GM12878 (cell line): Measurements from ENCODE around the gene FHOD3. TPM values are rescaled to one million over a fixed set of nuclear protein-coding genes. Genes with fewer than 3 reads are reported as not detected.

Experiments used
- ATAC-seq: fragments of 200-7000 bp; cut with Tn5 transposase; 3 replicates; pipeline ENCODE4 v1.9.1; 2020; ENCODE audit warnings: mild to moderate bottlenecking, moderate library complexity
- BruUV-seq: library from RNA; stranded (reverse); fragments of 400-500 nt; replicated peaks from 2 replicates; lab custom pipeline; 2021; lab: Mats Ljungman, UMichigan
- CTCF ChIA-PET: fragments of 300-600 bp; sonication (Branson Sonifier 250); formaldehyde crosslinking; extraction: SDS; loops from one replicate; lab custom pipeline; 2021; ENCODE audit warnings: inconsistent platforms; lab: Yijun Ruan, JAX
- POLR2A ChIA-PET: fragments of 350-600 bp; formaldehyde crosslinking; extraction: SDS; loops from one replicate; lab custom pipeline; 2021; ENCODE audit warnings: inconsistent platforms; lab: Charles Lee
- RAD21 ChIA-PET: fragments of 300-600 bp; sonication (Branson Sonifier 250); formaldehyde crosslinking; loops from one replicate; lab custom pipeline; 2023; ENCODE audit warnings: antibody characterized with exemption; ENCODE audit not compliant: unreplicated experiment; lab: Charles Lee
- SMC1A ChIA-PET: fragments of 300-600 bp; sonication (Branson Sonifier 250); formaldehyde crosslinking; loops from one replicate; lab custom pipeline; 2023; ENCODE audit not compliant: unreplicated experiment, uncharacterized antibody; lab: Charles Lee
- DNase-seq: peaks from one replicate; pipeline ENCODE4 v3.0.0-alpha.2; 2011; ENCODE audit warnings: low read depth, low spot score
- FAIRE-seq: peaks from 3 replicates; lab custom pipeline; 2011; peaks lifted over from hg19 to GRCh38; lab: Jason Lieb, UNC
- H2AFZ ChIP-seq: 2 replicates; pipeline ENCODE4 v1.6.0; 2011; ENCODE audit warnings: low read depth, low read length, control low read depth; ENCODE audit not compliant: control insufficient read depth
- H3K27ac ChIP-seq: 2 replicates; pipeline ENCODE4 v1.5.1; 2011; ENCODE audit warnings: control low read depth; ENCODE audit not compliant: control insufficient read depth, insufficient read depth
- H3K27me3 ChIP-seq, 2 experiments: replicated peaks in 1 of 2; 2 replicates each; pipeline versions ENCODE4 v1.6.0 to v1.6.1; 2011; ENCODE audit warnings: low read length in 1 of 2; ENCODE audit not compliant: control insufficient read depth in 2 of 2, insufficient read depth in 2 of 2
- H3K36me3 ChIP-seq, 2 experiments: 2 replicates each; pipeline ENCODE4 v1.5.1; 2011; ENCODE audit warnings: low read length in 1 of 2; ENCODE audit not compliant: control insufficient read depth in 2 of 2, insufficient read depth in 2 of 2
- H3K4me1 ChIP-seq: 2 replicates; pipeline ENCODE4 v1.6.1; 2011; ENCODE audit warnings: mild to moderate bottlenecking, low read length, moderate library complexity, mixed read lengths; ENCODE audit not compliant: control insufficient read depth, insufficient read depth
- H3K4me2 ChIP-seq: 2 replicates; pipeline ENCODE4 v1.6.0; 2011; ENCODE audit warnings: control low read depth; ENCODE audit not compliant: control insufficient read depth, insufficient read depth
- H3K4me3 ChIP-seq: fragments of 200-600 bp; sonication (generic); 2 replicates; pipeline ENCODE4 v1.5.1; 2016
- H3K79me2 ChIP-seq: 2 replicates; pipeline ENCODE4 v1.6.0; 2011; ENCODE audit warnings: low read length; ENCODE audit not compliant: control insufficient read depth, insufficient read depth
- H3K9ac ChIP-seq: 2 replicates; pipeline ENCODE4 v1.8.0; 2011; ENCODE audit warnings: low read length, control low read depth, mixed read lengths; ENCODE audit not compliant: control insufficient read depth, insufficient read depth
- H3K9me3 ChIP-seq: replicated peaks from 3 replicates; pipeline ENCODE4 v1.5.1; 2011; ENCODE audit warnings: mild to moderate bottlenecking, low read length; ENCODE audit not compliant: control insufficient read depth, insufficient read depth
- H4K20me1 ChIP-seq: 2 replicates; pipeline ENCODE4 v1.6.0; 2011; ENCODE audit not compliant: control insufficient read depth, insufficient read depth
- EZH2 ChIP-seq: IDR thresholded peaks from 2 replicates; pipeline ENCODE4 v1.6.1; 2012; ENCODE audit warnings: low read depth, mild to moderate bottlenecking, control low read depth, inconsistent platforms, low read length, borderline replicate concordance; ENCODE audit not compliant: control insufficient read depth
- MEF2B ChIP-seq: fragments of 450-650 bp; IDR thresholded peaks from 2 replicates; pipeline ENCODE4 v1.6.1; 2018; ENCODE audit warnings: mild to moderate bottlenecking, moderate library complexity; ENCODE audit not compliant: partially characterized antibody, poor library complexity, severe bottlenecking
- NBN ChIP-seq: fragments of 450-650 bp; IDR thresholded peaks from 2 replicates; pipeline ENCODE4 v1.6.1; 2016
- NR2C2 ChIP-seq: IDR thresholded peaks from 2 replicates; pipeline ENCODE4 v1.6.1; 2011; ENCODE audit warnings: borderline replicate concordance, low read depth; ENCODE audit not compliant: control insufficient read depth, insufficient read length
- RAD51 ChIP-seq: fragments of 450-650 bp; IDR thresholded peaks from 2 replicates; pipeline ENCODE4 v1.6.1; 2016; ENCODE audit warnings: moderate library complexity, mild to moderate bottlenecking, inconsistent platforms
- SREBF1 ChIP-seq: IDR thresholded peaks from 2 replicates; pipeline ENCODE4 v1.6.1; 2012; ENCODE audit warnings: mild to moderate bottlenecking, low read length
- ZNF592 ChIP-seq: fragments of 450-650 bp; IDR thresholded peaks from 2 replicates; pipeline ENCODE4 v1.6.1; 2017; ENCODE audit warnings: mild to moderate bottlenecking, moderate library complexity
- WGBS: methylation state at CpG from one replicate; pipeline ENCODE4 v1.1.6; 2016; ENCODE audit warnings: low lambda C conversion rate; ENCODE audit not compliant: insufficient replicate concordance, insufficient coverage; ENCODE audit errors: missing lambda C conversion rate; 5-methylcytosine and 5-hydroxymethylcytosine counted together
- in situ Hi-C: fragments of 300-500 bp; cut with MboI; formaldehyde crosslinking; loops from 9 replicates; pipeline ENCODE4 v1.14.3; 2018; ENCODE audit warnings: mixed read lengths
- intact Hi-C: fragments of 100-400 bp; cut with micrococcal nuclease; formaldehyde crosslinking; loops from one replicate; pipeline ENCODE4 v1.14.2; 2022; ENCODE audit not compliant: unreplicated experiment
- polyA plus RNA-seq, 11 experiments: library from polyadenylated mRNA; depleted of rRNA in 4 of 11; unstranded in 6 of 11; stranded (reverse) in 5 of 11; fragments of >200 nt; fragmentation: Nextera tagmentation in 4 of 11; fragmentation: Illumina TruSeq in 1 of 11; extraction: Ambion mirVana in 4 of 11; extraction: Trizol in 1 of 11; gene quantifications; 1 replicate in 1 of 11; 2 replicates in 10 of 11; pipeline versions ENCODE4 v1.2.1 to v1.2.3, GENCODE V29; 2011 to 2016; ENCODE audit warnings: inconsistent platforms in 2 of 11, missing spikeins in 2 of 11, low read depth in 1 of 11
- total RNA-seq, 4 experiments: library from RNA; depleted of rRNA in 3 of 4; stranded (reverse); fragments of >200 nt in 3 of 4; fragmentation: Illumina TruSeq in 1 of 4; extraction: Trizol in 1 of 4; gene quantifications; 2 replicates each; pipeline versions ENCODE4 v1.2.1 to v1.2.3, GENCODE V29; 2013 to 2021

Gene FHOD3
- total and polyA plus RNA-seq, 10 of the 15 experiments (the other 5 are each of a cell fraction or from before 2014, with no cell fraction given) = 0.77 to 26.7 (median 10.4) TPM

GRCh38 chr18:36460324-36460850 lies 162.9 kb downstream of the FHOD3 start (continued):
- TF ChIP-seq ZNF592 (no peak), EZH2 (no peak), SREBF1 (no peak)

- no TSS peak for BruUV-seq
- CTCF ChIA-PET = interaction anchor here (1.2 to 1.8 kb wide), 4 partner anchors 9 to 111 kb away, joined by 3 to 5 read pairs (median 4); no protein-coding TSS in a partner anchor
- RAD21 ChIA-PET = interaction anchor here (0.9 to 1.9 kb wide), 4 partner anchors 19 to 162 kb away, joined by 3 to 5 read pairs (median 4); no protein-coding TSS in a partner anchor
- H3K79me2 ChIP-seq = no peaks in the 10 kb centered on the region
- H3K9ac ChIP-seq = no peak overlapping the region
- in situ Hi-C loops (no loop called here), intact Hi-C loops (no loop called here)
- TF ChIP-seq NBN (no peak), RAD51 (no peak), NR2C2 (no peak), MEF2B (no peak)
- FAIRE-seq = no peak
- H3K27me3 ChIP-seq = no peaks in the 10 kb centered on the region
- POLR2A ChIA-PET = no interaction called here
- H4K20me1 ChIP-seq = no peaks in the 10 kb centered on the region
- peak; percentile 6 for ATAC-seq
- WGBS = 99% methylated on average over 3 of the region's 3 CpGs
- no peak overlapping the region for H3K4me3 ChIP-seq
- SMC1A ChIA-PET = interaction anchor here (0.8 to 2.8 kb wide), 12 partner anchors 9 to 156 kb away, joined by 3 to 21 read pairs (median 6); no protein-coding TSS in a partner anchor
- H3K4me1 ChIP-seq = no peaks in the 10 kb centered on the region
- no peak overlapping the region for H2AFZ ChIP-seq
- no peaks in the 10 kb centered on the region for H3K9me3 ChIP-seq
- no peak for DNase-seq
- H3K4me2 ChIP-seq = no peak overlapping the region
- H3K27ac ChIP-seq = no peak overlapping the region
- H3K36me3 ChIP-seq = no peaks in the 10 kb centered on the region; a peak in 1 of 4 replicates
These were observed 163.3 kb downstream of the FHOD3 start for GRCh38 chr18:36460854-36461253.
